Measurements from ENCODE around the gene MAN2A2. TPM values are rescaled to one million over a fixed set of nuclear protein-coding genes. Genes with fewer than 3 reads are reported as not detected.

The MAN2A2 gene
- total RNA-seq, 2 experiments from 2014 or later: 11.6 to 12.2 TPM

GRCh38 chr15:90955624-90956273 is 52.6 kb downstream of the MAN2A2 start:
- TF ChIP-seq EZH2phosphoT487 (IDR thresholded peaks at IDR 0.05; ENCODE audit: borderline replicate concordance, low read depth, low read length): no peak

GRCh38 chr15:90956274-90957030 is 53.4 kb downstream of the MAN2A2 start:
- intact Hi-C loops (cut with micrococcal nuclease; ENCODE audit: unreplicated experiment): loop anchor here (1.0 to 2.0 kb wide), 3 partner anchors 77 to 314 kb away; no protein-coding TSS in a partner anchor
- peaks cover 12% of the 10 kb centered on the region for H3K79me2 ChIP-seq (ENCODE audit: insufficient read depth, low read depth, low read length)
- ChIA-PET POLR2A (interaction anchor here (0.5 to 6.1 kb wide), 9 partner anchors 12 to 245 kb away, joined by 3 to 58 read pairs (median 4); partner anchors contain the start of genes HDDC3, UNC45A and VPS33B), CTCF (ENCODE audit: unreplicated experiment) (interaction anchor here (0.7 to 3.9 kb wide), 4 partner anchors 23 to 315 kb away, joined by 3 to 41 read pairs (median 6); partner anchors contain the start of genes HDDC3 and UNC45A)
- no peaks in the 10 kb centered on the region for H4K20me1 ChIP-seq (ENCODE audit: insufficient read depth, low read length)
- H3K9me2 ChIP-seq (ENCODE audit: insufficient read depth, low read length): no peaks in the 10 kb centered on the region
- peak overlapping the region; percentile 71 for H3K4me3 ChIP-seq (ENCODE audit: low read depth, low read length, poor library complexity, severe bottlenecking)
- peak overlapping the region; percentile 99 for H3K4me2 ChIP-seq (ENCODE audit: low read length)
- no peaks in the 10 kb centered on the region for H3K9me3 ChIP-seq (ENCODE audit: low read length)
- H3K4me1 ChIP-seq (ENCODE audit: insufficient read depth, low read length, poor library complexity, severe bottlenecking): peaks cover 18% of the 10 kb centered on the region
- H3K27ac ChIP-seq (ENCODE audit: low read depth, low read length, poor library complexity, severe bottlenecking): peak overlapping the region; percentile 89
- peaks cover 64% of the 10 kb centered on the region for H3K36me3 ChIP-seq (ENCODE audit: insufficient read depth, low read length)
- H2AFZ ChIP-seq (ENCODE audit: low read length): peak overlapping the region; percentile 33; the same call in 1 of the 2 replicates
- TF ChIP-seq CTCF (conservative IDR thresholded peaks at IDR 0.05; ENCODE audit: low read length) (peak; percentile 94), EZH2phosphoT487 (IDR thresholded peaks at IDR 0.05; ENCODE audit: borderline replicate concordance, low read depth, low read length) (no peak)
- BruUV-seq (replicated peaks): no TSS peak
- DNase-seq (ENCODE audit: low spot score): peak; percentile 70

More at GRCh38 chr15:90955624-90956273, 52.6 kb downstream of the MAN2A2 start:
- Histone ChIP-seq H2AFZ (ENCODE audit: low read length) (peak overlapping the region; percentile 33; the same call in 1 of the 2 replicates), H3K36me3 (ENCODE audit: insufficient read depth, low read length) (peaks cover 62% of the 10 kb centered on the region), H4K20me1 (ENCODE audit: insufficient read depth, low read length) (no peaks in the 10 kb centered on the region), H3K4me1 (ENCODE audit: insufficient read depth, low read length, poor library complexity, severe bottlenecking) (peaks cover 18% of the 10 kb centered on the region), H3K9me2 (ENCODE audit: insufficient read depth, low read length) (no peaks in the 10 kb centered on the region), H3K9me3 (ENCODE audit: low read length) (no peaks in the 10 kb centered on the region), H3K4me2 (ENCODE audit: low read length) (peak overlapping the region; percentile 99), H3K4me3 (ENCODE audit: low read depth, low read length, poor library complexity, severe bottlenecking) (peak overlapping the region; percentile 71), H3K27ac (ENCODE audit: low read depth, low read length, poor library complexity, severe bottlenecking) (peak overlapping the region; percentile 89), H3K79me2 (ENCODE audit: insufficient read depth, low read depth, low read length) (peaks cover 12% of the 10 kb centered on the region)
- TSS peak; percentile 85 for BruUV-seq (replicated peaks)
- intact Hi-C loops (cut with micrococcal nuclease; ENCODE audit: unreplicated experiment): loop anchor here (1.0 to 2.0 kb wide), 4 partner anchors 39 to 315 kb away; partner anchors contain the start of gene PRC1
- CTCF ChIA-PET (ENCODE audit: unreplicated experiment): interaction anchor here (0.7 to 3.9 kb wide), 4 partner anchors 22 to 316 kb away, joined by 3 to 41 read pairs (median 6); partner anchors contain the start of genes HDDC3 and UNC45A
- POLR2A ChIA-PET: interaction anchor here (0.5 to 6.1 kb wide), 12 partner anchors 12 to 764 kb away, joined by 3 to 58 read pairs (median 4); partner anchors contain the start of genes HDDC3, UNC45A and VPS33B
- DNase-seq (ENCODE audit: low spot score): peak; percentile 52

All from OCI-LY7 (cell line).